ENCODE results near the gene ASXL1. TPM values are rescaled to one million over a fixed set of nuclear protein-coding genes. Genes with fewer than 3 reads are reported as not detected.

Gene ASXL1
- total and polyA plus RNA-seq, 2 experiments from 2014 or later, result 10.4 to 29.0 TPM

- no peak for TF ChIP-seq ZNF462 (CRISPR knock-in tag; IDR thresholded peaks at IDR 0.05)
These were observed 42.2 kb upstream of the ASXL1 start (continued) for GRCh38 chr20:32315891-32316290.

DNA sequence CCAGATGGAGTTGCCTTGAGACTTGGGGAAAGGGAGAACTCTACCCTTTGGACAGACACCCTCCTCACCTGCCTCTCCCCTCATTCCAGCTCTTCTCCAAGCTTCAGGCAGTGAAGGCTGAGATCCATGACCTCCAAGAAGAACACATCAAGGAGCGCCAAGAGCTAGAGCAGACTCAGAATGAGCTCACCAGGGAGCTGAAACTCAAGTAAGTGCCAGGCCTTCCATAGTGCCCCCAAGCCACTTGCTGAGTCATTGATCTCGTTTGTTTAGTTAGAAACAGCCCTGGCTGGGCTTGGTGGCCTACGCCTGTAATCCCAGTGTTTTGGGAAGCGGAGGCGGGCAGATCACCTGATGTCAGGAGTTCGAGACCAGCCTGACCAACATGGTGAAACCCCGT is 41.5 kb upstream of the ASXL1 start:
- peaks cover 13% of the 10 kb centered on the region for H3K36me3 Mint-ChIP-seq (ENCODE audit: low read depth)
- Histone ChIP-seq H4K20me1 (replicated peaks; ENCODE audit: insufficient read depth) (peaks cover 46% of the 10 kb centered on the region), H3K4me2 (no peak overlapping the region), H3K4me3 (no peak overlapping the region), H3K4me1 (ENCODE audit: insufficient read depth) (no peaks in the 10 kb centered on the region), H3K27ac (ENCODE audit: low read depth) (no peak overlapping the region), H3K9me2 (ENCODE audit: insufficient read depth) (no peaks in the 10 kb centered on the region), H3K27me3 (ENCODE audit: insufficient read depth) (no peaks in the 10 kb centered on the region), H3K36me3 (ENCODE audit: insufficient read depth) (peaks cover 9% of the 10 kb centered on the region), H3F3A (replicated peaks; ENCODE audit: low read depth) (peaks cover 3% of the 10 kb centered on the region; the same call in 1 of the 2 replicates), H2AFZ (no peak overlapping the region), H3K79me2 (replicated peaks; ENCODE audit: insufficient read depth) (no peaks in the 10 kb centered on the region)
- no peak for TF ChIP-seq ZNF462 (CRISPR knock-in tag; IDR thresholded peaks at IDR 0.05)
- TF ChIP-seq, protein P1, sequence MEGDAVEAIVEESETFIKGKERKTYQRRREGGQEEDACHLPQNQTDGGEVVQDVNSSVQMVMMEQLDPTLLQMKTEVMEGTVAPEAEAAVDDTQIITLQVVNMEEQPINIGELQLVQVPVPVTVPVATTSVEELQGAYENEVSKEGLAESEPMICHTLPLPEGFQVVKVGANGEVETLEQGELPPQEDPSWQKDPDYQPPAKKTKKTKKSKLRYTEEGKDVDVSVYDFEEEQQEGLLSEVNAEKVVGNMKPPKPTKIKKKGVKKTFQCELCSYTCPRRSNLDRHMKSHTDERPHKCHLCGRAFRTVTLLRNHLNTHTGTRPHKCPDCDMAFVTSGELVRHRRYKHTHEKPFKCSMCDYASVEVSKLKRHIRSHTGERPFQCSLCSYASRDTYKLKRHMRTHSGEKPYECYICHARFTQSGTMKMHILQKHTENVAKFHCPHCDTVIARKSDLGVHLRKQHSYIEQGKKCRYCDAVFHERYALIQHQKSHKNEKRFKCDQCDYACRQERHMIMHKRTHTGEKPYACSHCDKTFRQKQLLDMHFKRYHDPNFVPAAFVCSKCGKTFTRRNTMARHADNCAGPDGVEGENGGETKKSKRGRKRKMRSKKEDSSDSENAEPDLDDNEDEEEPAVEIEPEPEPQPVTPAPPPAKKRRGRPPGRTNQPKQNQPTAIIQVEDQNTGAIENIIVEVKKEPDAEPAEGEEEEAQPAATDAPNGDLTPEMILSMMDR (conservative IDR thresholded peaks at IDR 0.05; ENCODE audit: low read depth in 2 of 2), result no peak
- no peak for TF ChIP-seq EZH2 (IDR thresholded peaks at IDR 0.05; ENCODE audit: low read depth, unreplicated experiment)
- TF ChIP-seq ZNF114 (CRISPR knock-in tag; IDR thresholded peaks at IDR 0.05), result no peak
- TF ChIP-seq POLR2AphosphoS5 (IDR thresholded peaks at IDR 0.05; ENCODE audit: low read depth), result no peak
- TF ChIP-seq CREB1 (CRISPR knock-in tag; IDR thresholded peaks at IDR 0.05; ENCODE audit: low read depth), result no peak
- no peak for TF ChIP-seq ETS1 (IDR thresholded peaks at IDR 0.05)
- H3K4me1 Mint-ChIP-seq, result no peaks in the 10 kb centered on the region
- no peaks in the 10 kb centered on the region for H3K9me3 Mint-ChIP-seq
- H3K4me3 Mint-ChIP-seq, result no peak overlapping the region
- ATAC-seq (no peak), DNase-seq (ENCODE audit: low spot score) (no peak)
- no peaks in the 10 kb centered on the region for H3K27me3 Mint-ChIP-seq (ENCODE audit: insufficient read depth, low read depth, poor library complexity)
- peak overlapping the region; percentile 58 for H3K27ac Mint-ChIP-seq

Data from GM23338 (cell line).